HG02571 (cell line): Measurements from ENCODE around the gene SLC45A1.

Source experiments
- ATAC-seq: cut with Tn5 transposase; IDR thresholded peaks from one replicate; pipeline ENCODE4 v1.9.1; 2021; ENCODE audit warnings: mild to moderate bottlenecking, moderate library complexity; ENCODE audit not compliant: unreplicated experiment

The SLC45A1 gene

DNA sequence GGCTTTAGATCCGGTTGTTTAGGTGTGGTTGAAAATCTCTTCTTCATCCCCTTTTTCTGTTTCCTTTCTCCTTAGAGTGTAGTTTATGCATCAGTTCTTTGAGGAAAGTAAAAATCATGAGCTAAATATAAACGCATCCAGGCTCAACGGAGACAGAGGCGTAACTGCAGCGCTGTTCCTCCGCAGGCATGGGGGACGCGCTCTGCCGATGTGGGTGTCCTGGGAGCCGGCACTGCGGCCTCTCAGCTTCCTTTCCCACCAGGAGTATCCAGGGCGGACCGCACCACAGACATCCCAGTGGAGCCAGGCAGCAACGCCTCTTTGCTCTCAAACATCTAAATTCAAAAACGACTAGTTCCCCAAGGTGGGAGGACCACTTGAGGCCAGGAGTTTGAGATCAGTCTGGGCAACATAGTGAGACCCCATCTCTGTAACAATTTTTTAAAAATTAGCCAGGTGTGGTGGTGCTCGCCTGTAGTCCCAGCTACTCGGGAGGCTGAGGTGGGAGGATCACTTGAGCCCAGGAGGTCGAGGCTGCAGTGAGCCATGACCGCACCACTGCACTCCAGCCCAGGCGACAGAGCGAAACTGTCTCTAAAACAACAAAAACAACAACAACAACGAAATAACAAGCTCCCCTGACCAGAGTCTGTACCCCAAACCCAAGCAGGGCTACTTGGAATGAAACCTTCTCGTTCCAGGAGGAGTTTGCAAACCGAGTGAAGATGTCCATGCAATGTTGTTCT is 16.4 kb downstream of the SLC45A1 start:
- ATAC-seq: no peak

DNA sequence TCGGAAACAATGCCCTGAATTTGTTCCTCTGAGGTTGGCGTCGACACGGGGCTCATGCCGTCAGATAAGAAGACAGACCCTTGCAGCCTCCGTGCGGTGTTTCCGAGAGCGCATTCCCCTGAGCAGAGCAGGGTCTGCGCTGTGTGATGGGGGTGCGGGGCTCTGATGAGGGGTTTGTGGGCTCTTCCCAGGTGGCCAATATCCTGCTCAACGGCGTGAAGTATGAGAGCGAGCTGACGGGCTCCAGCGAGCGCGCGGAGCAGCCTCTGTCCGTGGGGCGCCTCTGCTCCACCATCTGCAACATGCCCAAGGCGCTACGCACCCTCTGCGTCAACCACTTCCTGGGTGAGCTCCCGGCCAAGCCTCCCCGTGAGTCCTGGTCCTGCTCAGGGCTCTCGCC is 17.3 kb downstream of the SLC45A1 start:
- no peak for ATAC-seq

DNA sequence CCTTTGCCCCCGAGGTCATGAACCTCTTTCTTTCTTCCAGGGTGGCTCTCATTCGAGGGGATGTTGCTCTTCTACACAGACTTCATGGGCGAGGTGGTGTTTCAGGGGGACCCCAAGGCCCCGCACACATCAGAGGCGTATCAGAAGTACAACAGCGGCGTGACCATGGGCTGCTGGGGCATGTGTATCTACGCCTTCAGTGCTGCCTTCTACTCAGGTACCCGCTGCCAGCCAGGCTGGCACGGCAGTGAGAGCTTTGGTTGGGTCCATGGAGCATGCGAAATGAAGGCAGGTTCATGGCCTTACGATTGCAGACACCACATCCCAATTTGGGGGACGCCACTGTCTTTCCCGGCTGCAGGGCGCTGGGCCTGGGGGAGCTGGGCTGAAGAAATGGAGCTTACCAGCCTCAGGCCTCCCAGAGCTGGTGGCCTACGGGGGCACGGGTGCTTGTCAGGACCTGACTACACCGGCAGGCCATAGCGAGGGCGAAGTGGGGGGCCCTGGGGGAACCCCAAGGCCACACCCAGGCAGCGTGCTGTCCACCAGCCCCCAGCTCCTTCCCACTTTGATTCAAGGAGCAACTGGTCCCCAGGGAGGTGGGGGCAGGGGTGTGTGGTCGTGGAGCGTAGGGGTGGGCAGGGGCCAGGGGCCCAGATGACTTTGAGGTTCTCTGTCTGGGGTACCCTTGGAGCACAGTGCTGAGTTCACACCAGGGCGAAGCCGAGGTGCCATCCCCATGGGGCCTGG is 20.0 kb downstream of the SLC45A1 start:
- no peak for ATAC-seq

DNA sequence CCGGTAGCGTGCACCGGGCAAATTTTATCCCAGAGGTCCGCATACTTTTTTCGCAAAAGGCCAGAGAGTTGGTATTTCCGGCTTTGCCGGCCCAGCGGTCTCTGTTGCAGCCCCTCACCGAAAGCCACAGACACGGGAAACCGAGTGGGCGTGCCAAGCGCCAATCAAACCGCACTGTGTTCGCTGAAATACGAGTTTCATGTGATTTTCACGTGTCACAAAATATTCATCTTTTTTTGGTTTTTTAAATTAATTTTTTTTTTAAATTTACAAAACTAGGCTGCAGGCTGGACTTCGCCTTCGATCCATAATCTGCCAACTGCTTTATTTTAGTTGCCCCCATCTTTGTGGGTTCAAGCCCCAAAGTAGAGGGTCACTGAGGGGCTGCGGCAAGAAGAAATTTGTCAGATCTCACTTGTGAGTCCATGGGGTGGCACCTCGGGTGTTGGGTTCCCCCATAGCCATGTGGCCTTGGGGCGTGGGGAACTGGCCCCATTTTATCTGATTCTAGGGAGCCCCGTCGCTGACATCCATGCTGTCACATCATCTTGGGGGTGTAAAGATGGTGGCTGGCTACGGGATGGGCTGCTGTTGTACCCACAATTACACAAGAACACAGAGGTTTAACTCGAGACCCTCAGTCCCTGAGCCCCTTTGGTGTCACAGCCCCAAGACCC is 20.8 kb downstream of the SLC45A1 start:
- ATAC-seq: no peak

DNA sequence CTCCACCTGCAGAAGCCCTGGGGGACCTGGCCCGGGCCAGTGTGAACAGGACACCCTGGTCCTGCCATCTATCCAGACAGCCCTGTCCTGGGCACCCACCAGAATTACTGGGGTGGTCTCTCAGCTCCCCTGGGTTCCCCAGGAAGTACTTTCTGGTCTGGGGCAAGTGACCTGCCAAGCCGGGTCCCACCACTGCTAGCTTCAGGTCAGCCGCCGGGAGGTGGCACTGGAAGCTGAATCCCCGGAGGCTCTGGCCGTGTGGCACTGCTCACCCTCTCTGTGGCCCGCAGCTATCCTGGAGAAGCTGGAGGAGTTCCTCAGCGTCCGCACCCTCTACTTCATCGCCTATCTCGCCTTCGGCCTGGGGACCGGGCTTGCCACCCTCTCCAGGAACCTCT is 21.3 kb downstream of the SLC45A1 start:
- ATAC-seq: no peak

DNA sequence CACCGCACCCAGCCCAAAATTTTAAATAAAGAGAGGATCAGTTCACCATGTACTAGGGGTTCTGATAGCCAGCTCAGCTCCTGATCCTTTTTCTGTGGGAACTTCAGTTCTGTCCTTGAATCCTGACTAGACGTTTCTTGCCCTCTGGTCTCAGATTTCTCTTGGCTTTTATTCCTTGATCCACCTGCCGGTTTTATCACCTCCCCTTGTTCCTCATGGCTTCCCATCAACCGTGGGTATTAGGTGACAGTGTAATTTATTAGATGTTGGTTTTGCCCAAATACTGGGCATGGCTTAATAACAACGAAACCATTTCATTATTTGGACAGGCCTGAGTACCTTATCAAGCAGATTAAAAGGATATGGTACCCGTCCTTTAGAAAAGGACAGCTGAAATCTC is 22.5 kb downstream of the SLC45A1 start:
- ATAC-seq: no peak

DNA sequence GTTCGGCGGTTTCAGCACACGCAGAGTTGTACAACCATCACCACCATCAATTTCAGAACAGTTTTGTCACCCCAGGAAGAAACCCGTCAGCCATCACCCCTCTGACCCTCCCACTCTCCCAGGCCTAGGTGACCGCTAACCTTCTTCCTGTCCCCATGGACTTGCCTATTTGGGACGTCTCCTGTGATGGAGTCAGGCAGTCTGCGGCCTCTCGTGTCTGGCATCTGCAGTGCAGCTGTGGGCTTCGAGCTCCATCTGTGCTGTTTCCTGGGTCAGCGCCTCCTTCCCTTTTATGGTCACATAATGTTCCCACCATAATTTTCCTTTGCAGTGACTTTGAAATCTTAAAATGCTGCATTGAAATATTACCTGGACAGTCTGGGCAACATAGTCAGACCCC is 24.4 kb downstream of the SLC45A1 start:
- ATAC-seq: no peak

DNA sequence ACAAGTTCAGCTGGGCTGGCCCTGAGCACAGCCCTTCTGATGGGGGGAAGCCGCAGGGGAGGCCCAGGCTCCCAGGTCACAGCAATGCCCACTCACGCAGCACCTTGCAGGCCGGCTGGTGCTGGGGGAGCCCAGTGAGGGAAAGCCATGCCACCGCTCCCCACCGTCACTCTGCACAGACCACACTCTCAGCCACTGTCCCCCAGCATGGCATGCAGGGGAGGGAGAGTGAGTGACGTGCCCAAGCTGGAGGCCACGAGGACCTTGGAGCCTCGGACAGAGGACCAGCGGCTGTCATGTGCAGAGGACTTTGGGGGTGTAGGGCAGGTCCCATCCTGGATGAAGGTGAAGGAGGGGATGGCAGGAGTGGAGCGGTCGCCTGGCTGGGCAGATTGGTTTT is 25.1 kb downstream of the SLC45A1 start:
- ATAC-seq: no peak

DNA sequence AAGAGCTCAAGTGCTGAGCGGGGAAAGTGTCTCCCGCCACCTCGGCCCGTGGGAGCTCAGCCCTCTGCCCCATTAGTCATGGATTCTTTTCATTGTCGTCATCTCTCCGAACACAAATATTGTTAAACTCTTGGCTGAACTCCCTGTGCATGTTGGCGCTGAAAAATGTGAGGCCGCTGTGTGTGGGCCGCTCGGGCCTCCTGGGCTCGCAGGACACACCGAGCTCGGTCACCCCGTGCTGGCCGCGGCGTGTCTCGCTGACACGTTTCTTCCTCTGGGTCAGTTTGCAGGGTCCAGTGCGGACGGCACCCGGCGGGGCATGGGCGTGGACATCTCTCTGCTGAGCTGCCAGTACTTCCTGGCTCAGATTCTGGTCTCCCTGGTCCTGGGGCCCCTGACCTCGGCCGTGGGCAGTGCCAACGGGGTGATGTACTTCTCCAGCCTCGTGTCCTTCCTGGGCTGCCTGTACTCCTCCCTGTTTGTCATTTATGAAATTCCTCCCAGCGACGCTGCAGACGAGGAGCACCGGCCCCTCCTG is 25.6 kb downstream of the SLC45A1 start:
- no peak for ATAC-seq

DNA sequence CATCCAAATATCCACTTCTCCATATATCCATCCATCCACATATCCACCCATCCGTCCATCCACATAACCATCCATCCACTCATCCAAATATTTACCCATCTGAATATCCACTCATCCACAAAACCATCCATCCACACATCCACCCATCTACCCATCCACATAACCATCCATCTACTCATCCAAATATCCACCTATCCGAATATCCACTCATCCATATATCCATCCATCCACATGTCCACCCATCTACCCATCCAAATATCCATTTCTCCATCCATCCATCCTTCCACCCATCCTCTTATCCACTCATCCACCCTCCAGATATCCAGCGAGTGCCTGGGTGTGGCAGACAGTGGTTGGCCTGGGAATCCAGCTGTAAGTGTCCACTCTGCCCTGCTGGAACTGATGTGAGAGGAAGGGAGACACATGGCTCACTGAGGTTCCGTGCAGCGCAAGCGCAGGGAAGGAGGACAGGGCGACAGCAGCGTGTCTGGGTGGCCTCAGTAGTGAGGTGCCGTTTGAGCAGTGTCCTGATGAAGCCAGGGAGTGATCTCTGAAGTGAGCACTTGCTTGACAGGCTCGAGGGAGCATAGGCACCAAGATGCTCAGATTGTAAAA is 27.1 kb downstream of the SLC45A1 start:
- no peak for ATAC-seq

DNA sequence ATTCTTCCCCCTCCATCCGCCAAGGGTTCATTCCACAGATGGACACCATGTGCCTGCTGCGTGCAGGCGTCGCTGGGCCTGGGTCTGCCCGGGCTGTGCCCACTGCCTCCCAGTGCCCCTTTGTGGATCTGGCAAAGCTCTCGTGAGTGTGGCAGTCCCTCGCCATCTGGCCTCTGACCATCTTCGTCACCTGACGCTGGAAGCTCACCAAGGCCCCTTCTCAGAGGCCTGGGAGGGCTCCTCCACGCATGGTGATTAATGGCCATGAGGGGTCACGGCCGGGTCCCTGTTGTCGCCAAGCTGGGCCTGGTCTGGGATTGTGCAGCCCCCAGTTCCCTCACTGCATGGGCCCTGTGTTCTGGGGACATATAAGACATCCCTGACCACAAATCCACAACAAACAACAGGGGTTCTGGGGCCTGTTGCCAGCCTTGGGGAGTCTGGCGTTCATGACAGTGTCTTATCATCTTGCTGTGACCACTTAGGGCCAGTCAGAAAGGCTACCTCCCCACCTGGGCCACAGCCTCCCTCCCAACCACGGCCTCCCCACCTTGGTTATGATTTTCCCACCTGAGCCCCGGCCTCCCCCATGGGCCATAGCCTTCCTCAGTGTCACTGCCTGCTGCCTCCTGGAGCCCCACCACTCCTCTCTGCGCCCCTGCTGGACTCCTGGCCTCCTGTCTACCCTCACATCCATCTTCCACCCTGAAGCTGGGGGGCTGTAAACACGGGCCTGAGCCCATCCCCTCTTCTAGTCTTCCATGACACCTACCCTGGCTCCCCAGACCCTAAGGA is 27.9 kb downstream of the SLC45A1 start:
- ATAC-seq: no peak

DNA sequence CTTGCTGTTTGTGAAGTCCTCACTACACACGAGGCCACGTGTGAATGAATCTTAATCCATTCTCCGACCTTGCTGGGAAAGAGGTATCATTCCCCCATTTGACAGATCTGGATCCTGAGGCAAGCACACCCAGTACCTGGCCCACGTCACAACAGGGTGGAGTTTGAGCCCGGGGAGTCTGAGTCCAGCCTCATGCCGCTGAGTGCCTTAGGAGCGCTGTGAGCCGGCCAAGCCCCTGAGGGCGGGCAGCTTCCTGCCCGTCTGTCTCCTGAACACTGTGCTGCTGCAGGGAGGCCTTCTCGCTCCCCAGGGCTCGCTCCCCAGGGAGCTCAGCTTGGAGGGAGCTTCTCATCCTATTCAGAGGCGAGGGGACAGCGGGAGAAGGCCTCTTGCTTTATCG is 29.7 kb downstream of the SLC45A1 start:
- no peak for ATAC-seq

DNA sequence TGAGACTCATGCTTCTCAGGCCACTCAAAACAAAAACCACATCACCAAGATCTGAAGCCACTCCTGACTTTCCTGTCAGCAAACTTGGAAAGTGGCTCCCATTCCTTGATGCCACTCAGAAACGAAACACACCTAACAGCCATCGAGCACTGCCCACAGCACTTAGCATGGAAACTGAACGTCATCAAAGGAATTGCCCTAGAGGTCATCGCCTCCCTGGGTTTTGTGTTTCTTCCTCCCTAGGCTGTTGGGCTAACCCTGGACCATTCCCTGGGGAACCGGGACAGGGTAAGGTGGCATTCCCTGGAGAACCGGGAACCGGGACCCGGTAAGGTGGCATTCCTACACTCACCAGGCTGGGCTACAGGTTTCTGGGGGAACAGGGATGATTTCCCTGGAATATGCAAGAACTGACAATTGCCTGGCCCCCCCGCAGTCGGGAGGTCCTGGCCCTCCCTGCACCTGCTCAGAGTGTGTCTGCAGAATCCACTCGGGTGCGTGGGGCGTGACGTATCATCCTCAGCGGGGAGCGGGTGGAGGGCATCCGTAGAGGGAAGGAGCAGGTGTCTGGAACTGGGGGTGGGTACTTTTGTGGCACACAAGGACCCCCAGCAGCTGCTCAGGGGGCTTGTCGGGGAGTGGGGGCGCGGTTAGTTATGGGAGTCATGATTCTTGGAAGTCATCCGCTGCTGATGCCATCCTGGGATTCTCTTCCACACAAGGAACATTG is 30.3 kb downstream of the SLC45A1 start:
- ATAC-seq: no peak

DNA sequence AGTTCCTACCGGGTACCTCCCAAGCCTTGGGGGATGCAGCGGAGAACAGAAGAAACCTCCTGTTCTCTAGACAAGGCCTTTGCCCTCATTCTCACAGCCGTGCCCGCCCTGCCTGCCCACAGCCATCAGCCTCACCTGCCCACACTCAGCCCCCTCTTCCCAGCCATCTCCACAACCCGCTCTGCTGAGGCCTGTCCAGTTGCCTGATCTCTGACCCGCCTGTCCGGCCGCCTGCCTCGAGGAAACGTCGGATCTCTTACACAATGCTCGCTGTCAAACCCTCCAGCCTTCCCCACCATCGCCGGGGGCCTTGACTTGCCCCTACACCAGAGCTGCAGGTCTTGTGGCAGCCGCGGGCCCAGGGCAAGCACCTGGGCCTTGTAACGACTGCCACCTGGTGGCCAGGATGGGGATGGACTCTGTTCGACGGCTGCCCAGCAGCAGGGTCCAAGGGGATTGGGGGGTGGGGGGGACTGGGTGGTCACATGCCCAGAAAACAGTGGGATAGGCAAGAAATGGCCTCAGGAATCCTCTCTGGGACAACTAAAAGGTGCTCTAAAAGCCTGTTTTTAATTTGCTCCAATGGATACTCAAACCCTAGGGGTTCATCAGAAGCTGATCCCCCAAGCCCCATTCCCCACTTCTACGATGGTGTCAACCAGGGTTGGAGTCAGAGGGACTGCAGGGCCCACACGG is 31.0 kb downstream of the SLC45A1 start:
- no peak for ATAC-seq

DNA sequence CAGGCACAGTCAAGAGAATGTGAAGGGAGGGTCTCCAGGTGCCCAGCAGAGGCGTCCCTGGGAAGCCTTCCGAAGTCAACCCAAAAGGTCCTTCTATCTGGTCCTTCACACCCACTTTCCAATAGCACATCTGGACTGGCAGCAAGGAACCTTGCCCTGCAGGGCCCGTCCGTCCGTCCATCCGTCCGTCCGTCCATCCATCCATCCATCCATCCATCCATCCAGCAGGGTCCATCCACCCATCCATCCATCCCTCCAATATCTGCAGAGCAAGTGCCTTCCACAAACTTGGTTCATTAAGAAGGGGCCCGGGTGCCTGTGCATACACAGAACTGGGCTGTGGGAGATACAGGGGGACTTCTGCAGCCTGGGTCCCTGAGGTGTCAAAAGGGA is 31.6 kb downstream of the SLC45A1 start:
- no peak for ATAC-seq

DNA sequence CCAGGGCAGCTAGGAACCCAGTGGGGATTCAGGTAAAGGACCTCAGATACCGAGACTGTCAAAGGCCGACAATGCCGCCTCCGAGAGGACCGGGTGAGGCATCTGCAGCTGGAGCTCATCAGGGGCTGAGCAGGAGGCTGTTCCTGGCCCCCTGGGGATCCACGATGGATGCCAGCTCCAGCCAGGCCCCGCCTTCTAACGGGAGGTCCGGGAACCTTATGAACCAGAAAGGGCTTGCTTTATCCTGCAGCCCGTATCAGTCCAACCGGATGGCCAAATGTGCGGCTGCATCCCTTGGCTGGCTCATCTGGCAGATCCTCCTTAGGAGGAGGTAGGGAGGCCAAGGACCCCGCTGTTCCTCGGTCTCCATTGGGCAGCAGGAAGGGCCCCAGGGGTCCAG is 32.0 kb downstream of the SLC45A1 start:
- no peak for ATAC-seq

DNA sequence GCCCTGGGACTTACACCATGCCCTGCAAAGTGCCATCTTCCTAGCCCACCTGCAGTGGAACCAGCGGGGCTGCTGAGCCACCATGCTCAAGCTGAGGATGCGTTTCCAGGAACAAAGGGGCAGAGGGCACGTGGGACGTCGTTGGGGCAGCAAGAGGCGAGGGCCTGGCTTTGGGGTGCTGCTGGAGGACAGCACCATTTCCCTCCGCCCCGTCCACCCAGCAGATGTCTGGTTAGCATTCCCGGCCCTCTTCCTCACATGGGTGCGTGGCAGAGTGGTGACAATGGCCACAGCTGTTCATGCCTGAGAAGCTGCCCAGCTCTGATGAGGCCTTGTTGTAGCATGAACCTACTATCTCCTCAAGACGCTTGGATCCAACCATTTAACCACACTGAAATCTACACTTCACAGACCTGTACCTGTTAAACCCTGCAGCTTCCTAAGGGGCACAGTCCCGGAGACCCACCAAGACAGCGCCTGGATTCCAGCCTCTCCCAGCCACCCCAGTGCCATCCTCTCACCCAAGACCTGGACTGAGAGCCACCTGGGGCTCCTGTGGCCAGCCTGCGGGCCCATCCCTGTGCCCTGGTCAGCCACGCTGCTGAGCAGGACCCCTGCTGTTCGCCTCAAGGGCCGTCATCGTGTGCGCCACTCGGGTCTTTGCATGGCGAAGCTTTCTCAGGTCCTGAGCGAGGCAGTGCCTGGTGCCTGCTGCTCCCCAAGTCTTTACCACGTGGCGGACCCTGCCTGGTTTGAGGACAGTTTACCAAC is 33.2 kb downstream of the SLC45A1 start:
- ATAC-seq: no peak

DNA sequence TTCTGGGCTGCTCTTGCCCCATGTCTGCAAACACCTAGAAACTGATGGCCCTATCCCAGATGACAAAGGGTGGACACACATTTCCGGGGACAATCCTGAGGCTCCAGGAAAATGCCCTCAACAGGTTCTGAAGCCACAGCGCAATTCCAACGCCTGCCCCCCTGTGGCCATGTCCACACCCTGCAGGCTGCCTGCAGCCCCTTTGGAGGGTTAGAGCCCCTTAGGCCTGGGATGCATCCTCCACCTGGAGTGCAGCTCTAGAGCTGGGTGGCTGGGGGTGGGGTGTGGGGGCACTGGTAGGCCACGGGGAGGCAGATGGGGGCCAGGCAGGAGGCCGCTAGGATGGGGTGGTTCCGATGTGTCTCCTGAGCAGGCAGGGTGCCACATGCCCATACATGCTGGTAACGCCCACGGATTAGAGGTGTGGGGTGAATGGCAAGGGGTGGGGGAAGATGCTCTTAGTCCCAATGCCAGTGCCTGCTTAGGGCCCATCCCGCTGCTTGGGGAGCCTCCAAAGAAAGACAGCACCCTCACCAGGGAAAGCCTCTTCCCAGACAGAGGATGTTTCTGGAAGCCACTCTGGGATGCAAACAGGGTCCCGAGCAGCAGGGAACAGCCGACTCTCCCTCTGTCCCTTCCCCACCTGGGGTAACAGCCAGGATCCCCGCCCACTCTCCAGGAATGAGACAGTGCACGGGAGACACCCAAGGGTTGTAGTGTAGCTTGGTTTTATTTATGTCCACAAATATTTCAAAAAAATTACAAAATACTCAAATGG is 34.0 kb downstream of the SLC45A1 start:
- ATAC-seq: no peak
